GM10248 (cell line): Measurements from ENCODE around the gene RIOX2.

ENCODE experiments used
- CTCF ChIA-PET: fragments of 300-600 bp; sonication (Branson Sonifier 250); formaldehyde crosslinking; extraction: SDS; loops from one replicate; lab custom pipeline; 2021; ENCODE audit warnings: antibody characterized with exemption; lab: Yijun Ruan, JAX
- POLR2A ChIA-PET: fragments of 350-650 bp; sonication (Branson Sonifier 250); formaldehyde crosslinking; extraction: SDS; loops from one replicate; lab custom pipeline; 2020; ENCODE audit warnings: antibody characterized with exemption; lab: Yijun Ruan, JAX
- DNase-seq: peaks from one replicate; pipeline ENCODE4 v3.0.0; 2012; ENCODE audit errors: extremely low spot score
- TF ChIP-seq, protein P1 (sequence below): IDR thresholded peaks from 2 replicates; pipeline ENCODE4 v1.5.1; 2012; ENCODE audit warnings: mild to moderate bottlenecking, low read depth; ENCODE audit errors: extremely low read depth, missing control alignments, control extremely low read depth

RIOX2 gene

DNA sequence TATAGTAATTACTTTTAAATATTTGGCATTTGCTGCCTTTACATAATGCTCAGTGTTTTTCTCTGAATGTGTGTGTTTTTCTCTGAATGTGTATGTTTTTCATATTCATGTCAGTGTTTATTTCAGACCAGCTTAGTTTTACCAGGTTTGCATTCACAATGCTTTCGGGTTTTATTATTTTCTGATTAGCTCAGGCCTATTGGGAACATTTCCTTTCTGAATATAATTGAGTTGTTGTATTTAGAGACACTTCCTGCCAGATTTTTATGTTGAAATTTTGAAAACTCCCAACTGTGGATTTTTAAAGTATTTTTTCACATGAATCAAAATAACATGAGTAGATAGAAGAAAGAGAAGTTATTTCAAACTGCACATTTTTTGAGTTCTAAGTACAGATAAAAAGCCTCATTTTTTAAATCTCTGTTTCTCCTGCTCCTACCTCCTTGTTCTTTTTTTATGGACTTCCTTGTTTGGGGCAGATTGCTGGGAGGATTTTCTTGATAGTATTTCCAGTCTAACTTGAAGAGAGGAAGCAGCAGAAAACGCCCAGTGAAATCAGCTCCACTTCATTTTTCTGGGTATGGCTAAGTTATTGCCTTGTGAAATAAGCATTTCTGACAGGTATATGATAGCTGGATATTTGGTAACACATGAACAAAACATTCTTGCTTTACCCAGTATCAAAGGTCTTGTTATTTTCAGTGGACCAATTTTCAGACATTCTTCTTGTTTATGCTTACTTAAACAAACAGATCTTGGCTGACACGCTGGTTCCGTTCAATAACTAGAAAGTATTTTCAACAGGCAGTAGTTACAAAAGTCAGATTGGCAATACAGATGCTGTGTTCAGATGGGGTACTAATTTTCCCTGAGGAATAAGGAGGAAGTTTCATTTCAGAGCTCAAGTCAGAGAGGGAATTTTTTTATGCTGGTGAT is 70.7 kb downstream of the RIOX2 start:
- no peak for DNase-seq
- TF ChIP-seq, protein P1, sequence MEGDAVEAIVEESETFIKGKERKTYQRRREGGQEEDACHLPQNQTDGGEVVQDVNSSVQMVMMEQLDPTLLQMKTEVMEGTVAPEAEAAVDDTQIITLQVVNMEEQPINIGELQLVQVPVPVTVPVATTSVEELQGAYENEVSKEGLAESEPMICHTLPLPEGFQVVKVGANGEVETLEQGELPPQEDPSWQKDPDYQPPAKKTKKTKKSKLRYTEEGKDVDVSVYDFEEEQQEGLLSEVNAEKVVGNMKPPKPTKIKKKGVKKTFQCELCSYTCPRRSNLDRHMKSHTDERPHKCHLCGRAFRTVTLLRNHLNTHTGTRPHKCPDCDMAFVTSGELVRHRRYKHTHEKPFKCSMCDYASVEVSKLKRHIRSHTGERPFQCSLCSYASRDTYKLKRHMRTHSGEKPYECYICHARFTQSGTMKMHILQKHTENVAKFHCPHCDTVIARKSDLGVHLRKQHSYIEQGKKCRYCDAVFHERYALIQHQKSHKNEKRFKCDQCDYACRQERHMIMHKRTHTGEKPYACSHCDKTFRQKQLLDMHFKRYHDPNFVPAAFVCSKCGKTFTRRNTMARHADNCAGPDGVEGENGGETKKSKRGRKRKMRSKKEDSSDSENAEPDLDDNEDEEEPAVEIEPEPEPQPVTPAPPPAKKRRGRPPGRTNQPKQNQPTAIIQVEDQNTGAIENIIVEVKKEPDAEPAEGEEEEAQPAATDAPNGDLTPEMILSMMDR, result no peak
- CTCF ChIA-PET, result interaction anchor here (0.7 to 1.9 kb wide), 2 partner anchors 12 to 13 kb away, joined by 3 to 5 read pairs; no protein-coding TSS in a partner anchor
- POLR2A ChIA-PET, result no interaction called here

DNA sequence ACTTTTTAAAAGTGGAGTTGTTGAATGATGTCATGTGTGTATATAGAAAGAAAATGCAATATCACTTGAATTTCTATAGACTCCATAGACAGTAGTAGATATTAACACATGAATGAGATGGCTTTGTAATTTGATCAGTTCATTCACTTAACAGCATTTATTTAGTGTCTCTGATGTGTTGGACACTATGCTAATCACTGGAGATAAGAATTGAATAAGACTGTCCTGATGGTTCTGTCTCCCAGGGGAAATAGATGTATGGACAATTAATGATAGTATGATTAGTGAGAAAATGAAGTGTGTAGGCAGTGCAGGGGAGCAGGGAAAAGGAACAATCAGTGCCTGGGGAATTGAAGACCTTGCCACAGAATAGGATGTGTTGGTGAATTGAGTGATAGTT is 72.9 kb downstream of the RIOX2 start:
- CTCF ChIA-PET, result no interaction called here
- TF ChIP-seq, protein P1, result no peak
- POLR2A ChIA-PET, result no interaction called here
- DNase-seq, result no peak

DNA sequence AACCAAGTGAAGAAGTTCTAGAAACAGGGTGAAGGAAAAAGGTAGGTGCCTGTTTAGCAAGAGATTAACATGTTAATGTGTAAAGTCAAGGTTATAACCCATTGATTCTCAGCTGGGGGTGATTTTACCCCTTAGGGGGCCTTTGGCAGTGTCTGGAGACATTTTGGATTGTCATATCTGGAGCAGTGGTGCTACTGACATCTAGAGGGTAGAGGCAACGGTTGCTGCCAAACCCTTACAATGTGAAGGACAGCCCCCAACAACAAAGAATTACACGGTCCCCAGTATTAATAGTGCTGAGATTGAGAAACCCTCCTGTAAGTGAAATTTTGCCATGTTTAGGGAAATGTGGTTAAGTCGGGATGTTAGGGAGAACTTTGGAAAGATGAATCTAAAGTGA is 75.7 kb downstream of the RIOX2 start:
- POLR2A ChIA-PET, result no interaction called here

DNA sequence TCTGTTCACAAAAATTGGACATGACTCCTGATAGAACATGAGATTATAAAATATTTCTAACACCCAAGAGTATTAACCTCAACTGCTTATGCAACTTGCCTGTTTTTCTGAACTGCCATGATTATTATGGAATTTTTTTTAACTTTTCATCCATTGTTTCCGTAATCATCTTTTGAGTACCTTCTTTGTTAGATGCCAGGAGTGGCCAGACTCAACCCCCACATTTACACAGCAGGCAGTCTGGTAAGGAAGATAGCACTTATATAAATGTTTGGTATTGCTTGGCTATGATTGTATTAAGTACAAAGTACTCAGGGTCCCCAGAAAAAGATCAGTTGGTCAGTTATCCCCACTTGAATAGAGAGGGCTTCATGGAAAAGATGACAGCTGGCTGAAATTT is 76.1 kb downstream of the RIOX2 start:
- POLR2A ChIA-PET, result no interaction called here
- CTCF ChIA-PET, result interaction anchor here (1.4 kb wide), 1 partner anchor 25 kb away, joined by 3 read pairs; no protein-coding TSS in a partner anchor
- no peak for DNase-seq
- TF ChIP-seq, protein P1, result no peak

More for the DNA sequence above, 75.7 kb downstream of the RIOX2 start:
- no peak for DNase-seq
- CTCF ChIA-PET, result no interaction called here
- TF ChIP-seq, protein P1, result no peak

DNA sequence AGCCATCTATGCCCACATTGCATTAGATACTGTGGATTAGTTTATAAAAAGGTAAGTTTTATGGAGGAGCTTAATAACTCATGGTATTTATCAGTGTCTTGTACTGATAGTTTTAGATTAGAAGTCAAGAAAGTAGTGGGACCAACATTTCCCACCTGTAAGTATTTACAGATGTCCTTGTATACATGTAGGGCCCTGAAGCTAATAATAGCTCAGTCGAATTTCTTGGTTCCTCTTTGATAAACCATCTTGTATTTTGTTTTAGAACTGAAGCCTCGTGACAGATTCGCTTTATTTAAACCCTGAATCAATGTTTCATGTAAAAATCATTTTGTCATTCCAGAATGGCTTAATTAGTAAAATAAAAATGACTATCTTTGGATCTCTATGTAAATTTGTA is 77.0 kb downstream of the RIOX2 start:
- POLR2A ChIA-PET, result no interaction called here
- no peak for DNase-seq
- TF ChIP-seq, protein P1, result no peak
- CTCF ChIA-PET, result interaction anchor here (0.9 to 1.6 kb wide), 3 partner anchors 10 to 26 kb away, joined by 3 to 4 read pairs (median 4); no protein-coding TSS in a partner anchor

DNA sequence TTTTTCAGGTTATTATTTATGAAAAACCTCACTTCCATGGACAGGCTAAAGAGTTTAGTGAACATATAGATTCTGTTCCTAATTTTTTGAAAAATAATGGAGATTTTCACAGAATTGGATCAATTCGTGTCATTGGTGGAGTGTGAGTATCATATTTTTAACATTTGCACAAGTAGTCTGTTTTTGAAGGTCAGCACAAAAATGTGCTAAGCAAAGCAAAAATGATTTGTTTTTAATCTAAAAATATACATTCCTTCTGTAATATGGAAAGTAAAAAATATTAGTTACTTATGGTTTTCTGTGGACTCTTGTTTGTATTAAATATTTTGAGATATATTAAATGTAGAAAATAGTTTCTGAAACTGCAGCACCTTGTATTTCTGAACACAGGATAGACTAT is 79.4 kb downstream of the RIOX2 start:
- CTCF ChIA-PET, result no interaction called here
- POLR2A ChIA-PET, result no interaction called here
- TF ChIP-seq, protein P1, result no peak
- DNase-seq, result no peak
